OCI-LY1 (cell line): ENCODE measurements around the gene DBT.

Experiments
- EZH2 ChIP-seq: fragments of 200-600 bp; sonication (generic), shearing (Covaris generic); IDR thresholded peaks from 2 replicates; pipeline ENCODE4 v1.8.0; 2017; ENCODE audit warnings: borderline replicate concordance, mixed run types, mild to moderate bottlenecking, antibody characterized with exemption, low read length, moderate library complexity, mixed read lengths
- TF ChIP-seq, protein P1 (sequence below): fragments of 200-600 bp; sonication (generic), shearing (Covaris generic); IDR thresholded peaks from 2 replicates; pipeline ENCODE4 v1.5.1; 2017; ENCODE audit warnings: mild to moderate bottlenecking, antibody characterized with exemption, low read length, moderate library complexity, mixed read lengths

DNA sequence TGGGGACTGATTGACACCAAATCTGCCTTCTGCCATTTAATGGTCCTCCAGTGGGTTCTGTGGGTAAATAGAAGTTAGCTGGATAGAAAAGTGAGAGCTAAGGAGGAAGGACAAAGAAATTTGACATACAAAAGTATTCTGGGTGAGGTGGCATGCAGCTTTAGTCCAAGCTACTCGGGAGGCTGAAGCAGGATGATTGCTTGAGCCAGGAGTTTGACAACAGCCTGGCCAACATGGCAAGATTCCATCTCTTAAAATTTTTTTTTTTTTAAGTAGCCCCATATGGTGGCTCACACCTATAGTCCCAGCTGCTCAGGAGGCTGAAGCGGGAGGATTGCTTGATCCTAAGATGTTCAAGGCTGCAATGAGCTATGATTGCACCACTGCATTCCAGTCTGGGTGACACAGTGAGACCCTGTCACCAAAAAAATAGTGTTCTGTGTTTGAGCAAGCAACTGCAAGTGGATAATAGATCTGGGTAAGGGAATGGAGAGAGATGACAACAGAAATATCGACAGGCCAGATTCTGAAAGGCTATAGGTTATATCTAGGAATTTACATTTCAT lies 29.8 kb upstream of the DBT start:
- TF ChIP-seq, protein P1, sequence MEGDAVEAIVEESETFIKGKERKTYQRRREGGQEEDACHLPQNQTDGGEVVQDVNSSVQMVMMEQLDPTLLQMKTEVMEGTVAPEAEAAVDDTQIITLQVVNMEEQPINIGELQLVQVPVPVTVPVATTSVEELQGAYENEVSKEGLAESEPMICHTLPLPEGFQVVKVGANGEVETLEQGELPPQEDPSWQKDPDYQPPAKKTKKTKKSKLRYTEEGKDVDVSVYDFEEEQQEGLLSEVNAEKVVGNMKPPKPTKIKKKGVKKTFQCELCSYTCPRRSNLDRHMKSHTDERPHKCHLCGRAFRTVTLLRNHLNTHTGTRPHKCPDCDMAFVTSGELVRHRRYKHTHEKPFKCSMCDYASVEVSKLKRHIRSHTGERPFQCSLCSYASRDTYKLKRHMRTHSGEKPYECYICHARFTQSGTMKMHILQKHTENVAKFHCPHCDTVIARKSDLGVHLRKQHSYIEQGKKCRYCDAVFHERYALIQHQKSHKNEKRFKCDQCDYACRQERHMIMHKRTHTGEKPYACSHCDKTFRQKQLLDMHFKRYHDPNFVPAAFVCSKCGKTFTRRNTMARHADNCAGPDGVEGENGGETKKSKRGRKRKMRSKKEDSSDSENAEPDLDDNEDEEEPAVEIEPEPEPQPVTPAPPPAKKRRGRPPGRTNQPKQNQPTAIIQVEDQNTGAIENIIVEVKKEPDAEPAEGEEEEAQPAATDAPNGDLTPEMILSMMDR = no peak
- no peak for TF ChIP-seq EZH2
